T-helper 2 cell (primary cell): ENCODE results near the gene GABRA6.
"Not testable (repeated sequence)": the region's sequence is repeated elsewhere in the genome, so short reads cannot be mapped to it uniquely, and the experiment has no call there.

Experiments used
- DNase-seq, 5 experiments: peaks; one replicate each; pipeline versions ENCODE4 v3.0.0 to v3.0.0-alpha.2; 2012 to 2022
- total RNA-seq, 2 donors: gene quantifications; one replicate each; lab custom pipeline; 2026; lab: John Stamatoyannopoulos, UW

Gene GABRA6
- 0 reads per million in 2 donors for total RNA-seq

- DNase-seq, result no peak
Measured at GRCh38 chr5:161685461-161685860, at the start of gene GABRA6. Gene GABRA6, plus strand, starts transcription at chr5:161685721. Its CDS starts 269 bp downstream, at chr5:161685990.

GRCh38 chr5:161637591-161637990 is 47.9 kb upstream of the GABRA6 start:
- no peak for DNase-seq

GRCh38 chr5:161641444-161641843 is 44.1 kb upstream of the GABRA6 start:
- no peak for DNase-seq

GRCh38 chr5:161645264-161645663 is 40.3 kb upstream of the GABRA6 start:
- DNase-seq, result no peak

- DNase-seq, result not testable (repeated sequence)
Measured at GRCh38 chr5:161651926-161652325, 33.6 kb upstream of the GABRA6 start.

- no peak for DNase-seq
Measured at GRCh38 chr5:161660806-161661205, 24.7 kb upstream of the GABRA6 start.

- no peak for DNase-seq
Measured at GRCh38 chr5:161663431-161663830, 22.1 kb upstream of the GABRA6 start.

- DNase-seq, result peak in 1 of 5 experiments; percentile 9
Measured at GRCh38 chr5:161676103-161676502, 9.4 kb upstream of the GABRA6 start.

GRCh38 chr5:161686149-161686548 is 628 bp downstream of the GABRA6 start:
- DNase-seq, result no peak

- no peak for DNase-seq
Measured at GRCh38 chr5:161686881-161687280, 1.4 kb downstream of the GABRA6 start.

- no peak for DNase-seq
Measured at GRCh38 chr5:161687316-161687715, 1.8 kb downstream of the GABRA6 start.

- no peak for DNase-seq
Measured at GRCh38 chr5:161691911-161692310, 6.4 kb downstream of the GABRA6 start.

GRCh38 chr5:161697001-161697400 is 11.5 kb downstream of the GABRA6 start:
- DNase-seq, result no peak

- DNase-seq, result no peak
Measured at GRCh38 chr5:161700065-161700464, 14.5 kb downstream of the GABRA6 start.

- DNase-seq, result no peak
Measured at GRCh38 chr5:161703528-161703927, 18.0 kb downstream of the GABRA6 start.

- DNase-seq, result no peak
Measured at GRCh38 chr5:161707382-161707781, 21.9 kb downstream of the GABRA6 start.

GRCh38 chr5:161709239-161709638 is 23.7 kb downstream of the GABRA6 start:
- no peak for DNase-seq

GRCh38 chr5:161713042-161713441 is 27.5 kb downstream of the GABRA6 start:
- no peak for DNase-seq

GRCh38 chr5:161719157-161719556 is 33.6 kb downstream of the GABRA6 start:
- DNase-seq, result no peak

- DNase-seq, result no peak
Measured at GRCh38 chr5:161720460-161720859, 34.9 kb downstream of the GABRA6 start.

GRCh38 chr5:161734741-161735140 is 49.2 kb downstream of the GABRA6 start:
- DNase-seq, result no peak

- DNase-seq, result no peak
Measured at GRCh38 chr5:161740433-161740832, 54.9 kb downstream of the GABRA6 start.

- DNase-seq, result no peak
Measured at GRCh38 chr5:161744276-161744675, 58.8 kb downstream of the GABRA6 start.

- DNase-seq, result no peak
Measured at GRCh38 chr5:161745392-161745791, 59.9 kb downstream of the GABRA6 start.

- DNase-seq, result no peak
Measured at GRCh38 chr5:161751265-161751664, 65.7 kb downstream of the GABRA6 start.
